NCI-H1417 (cell line): Measurements from ENCODE around the gene ENOX2.
"Not testable (repeated sequence)": the region's sequence is repeated elsewhere in the genome, so short reads cannot be mapped to it uniquely, and the experiment has no call there.

Experiments
- DNase-seq, 3 experiments: peaks; one replicate each; lab custom pipeline; 2025; lab: John Stamatoyannopoulos, UW

The ENOX2 gene

GRCh38 chrX:130756233-130756632 is 146.8 kb downstream of the ENOX2 start:
- DNase-seq: no peak

- DNase-seq: no peak
These were observed 148.7 kb downstream of the ENOX2 start for GRCh38 chrX:130754353-130754752.

- no peak for DNase-seq
These were observed 156.2 kb downstream of the ENOX2 start for GRCh38 chrX:130746709-130747342.

- DNase-seq: peak in 1 of 3 experiments; percentile 11
These were observed 156.9 kb downstream of the ENOX2 start for GRCh38 chrX:130746077-130746476.

- DNase-seq: peak in 2 of 3 experiments; percentile 26 to 63
These were observed 161.4 kb downstream of the ENOX2 start for GRCh38 chrX:130741584-130741983.

GRCh38 chrX:130741151-130741550 is 161.9 kb downstream of the ENOX2 start:
- DNase-seq: no peak

GRCh38 chrX:130738638-130739195 is 164.3 kb downstream of the ENOX2 start:
- DNase-seq: peak in 1 of 3 experiments; percentile 58

- DNase-seq: no peak
These were observed 168.3 kb downstream of the ENOX2 start for GRCh38 chrX:130734713-130735112.

GRCh38 chrX:130728208-130728607 is 174.8 kb downstream of the ENOX2 start:
- no peak for DNase-seq

- DNase-seq: no peak
These were observed 176.3 kb downstream of the ENOX2 start for GRCh38 chrX:130726661-130727060.

GRCh38 chrX:130725519-130725918 is 177.5 kb downstream of the ENOX2 start:
- no peak for DNase-seq

- DNase-seq: peak in 1 of 3 experiments; percentile 54
These were observed 183.6 kb downstream of the ENOX2 start for GRCh38 chrX:130719413-130719812.

GRCh38 chrX:130718137-130718536 is 184.9 kb downstream of the ENOX2 start:
- peak in 1 of 3 experiments; percentile 20 for DNase-seq

- peak in 2 of 3 experiments; percentile 18 to 53 for DNase-seq
These were observed 186.1 kb downstream of the ENOX2 start for GRCh38 chrX:130716781-130717413.

GRCh38 chrX:130716346-130716745 is 186.7 kb downstream of the ENOX2 start:
- DNase-seq: peak in 1 of 3 experiments; percentile 32

GRCh38 chrX:130715299-130715698 is 187.7 kb downstream of the ENOX2 start:
- DNase-seq: no peak

GRCh38 chrX:130714665-130715064 is 188.3 kb downstream of the ENOX2 start:
- no peak for DNase-seq

GRCh38 chrX:130714135-130714534 is 188.9 kb downstream of the ENOX2 start:
- no peak for DNase-seq

GRCh38 chrX:130709178-130709577 is 193.8 kb downstream of the ENOX2 start:
- not testable (repeated sequence) for DNase-seq

GRCh38 chrX:130705591-130705990 is 197.4 kb downstream of the ENOX2 start:
- DNase-seq: no peak

- peak in 1 of 3 experiments; percentile 8 for DNase-seq
These were observed 198.7 kb downstream of the ENOX2 start for GRCh38 chrX:130704053-130705038.
